Neural progenitor cell (in vitro differentiated cells): Measurements from ENCODE around the gene SAMD15. TPM values are rescaled to one million over a fixed set of nuclear protein-coding genes. Genes with fewer than 3 reads are reported as not detected.
A peak's percentile ranks its signal among the peaks of the same experiment; 100 is the strongest.
"Not testable (repeated sequence)": the region's sequence is repeated elsewhere in the genome, so short reads cannot be mapped to it uniquely, and the experiment has no call there.

Experiments
- DNase-seq: peaks from one replicate; pipeline ENCODE4 v3.0.0-alpha.2; 2016; ENCODE audit warnings: low spot score
- H2AFZ ChIP-seq: fragments of 200-600 bp; sonication (generic); replicated peaks from 2 replicates; pipeline ENCODE4 v1.6.1; 2016; ENCODE audit warnings: antibody characterized with exemption
- H3F3A ChIP-seq: fragments of 200-600 bp; sonication (generic); 2 replicates; pipeline ENCODE4 v1.6.1; 2016; ENCODE audit warnings: antibody characterized with exemption, low read depth
- H3K27ac ChIP-seq: fragments of 200-600 bp; sonication (generic); 2 replicates; pipeline ENCODE4 v1.5.1; 2016; ENCODE audit warnings: mild to moderate bottlenecking
- H3K27me3 ChIP-seq: fragments of 200-600 bp; sonication (generic); 2 replicates; pipeline ENCODE4 v1.6.1; 2016; ENCODE audit warnings: mild to moderate bottlenecking, moderate library complexity
- H3K36me3 ChIP-seq: fragments of 200-600 bp; sonication (generic); 2 replicates; pipeline ENCODE4 v1.5.1; 2016
- H3K4me1 ChIP-seq: fragments of 200-600 bp; sonication (generic); 2 replicates; pipeline ENCODE4 v1.6.1; 2016; ENCODE audit warnings: mixed run types
- H3K4me2 ChIP-seq: fragments of 200-600 bp; sonication (generic); 2 replicates; pipeline ENCODE4 v1.6.1; 2016
- H3K4me3 ChIP-seq: fragments of 200-600 bp; sonication (generic); 2 replicates; pipeline ENCODE4 v1.5.1; 2016
- H3K79me2 ChIP-seq: fragments of 200-600 bp; sonication (generic); 2 replicates; pipeline ENCODE4 v1.6.1; 2016; ENCODE audit warnings: low read depth
- H3K9ac ChIP-seq: fragments of 200-600 bp; sonication (generic); 2 replicates; pipeline ENCODE4 v1.6.1; 2016
- H3K9me3 ChIP-seq: fragments of 200-600 bp; sonication (generic); 2 replicates; pipeline ENCODE4 v1.5.1; 2016; ENCODE audit warnings: low read depth
- H4K20me1 ChIP-seq: fragments of 200-600 bp; sonication (generic); 2 replicates; pipeline ENCODE4 v1.6.1; 2016; ENCODE audit warnings: low read depth
- H3K27ac Mint-ChIP-seq: 3 replicates; pipeline ENCODE4 v1.8.0; 2021; ENCODE audit warnings: mixed read lengths
- H3K27me3 Mint-ChIP-seq: 2 replicates; pipeline ENCODE4 v1.8.0; 2022; ENCODE audit warnings: low read depth, mild to moderate bottlenecking, inconsistent platforms, moderate library complexity, mixed read lengths; ENCODE audit not compliant: insufficient read depth
- H3K36me3 Mint-ChIP-seq: 3 replicates; pipeline ENCODE4 v1.8.0; 2021; ENCODE audit warnings: mixed read lengths
- H3K4me1 Mint-ChIP-seq: 3 replicates; pipeline ENCODE4 v1.8.0; 2021; ENCODE audit warnings: mixed read lengths
- H3K4me3 Mint-ChIP-seq: 3 replicates; pipeline ENCODE4 v1.8.0; 2021; ENCODE audit warnings: mild to moderate bottlenecking, moderate library complexity, mixed read lengths
- H3K9me3 Mint-ChIP-seq: 3 replicates; pipeline ENCODE4 v1.8.0; 2020; ENCODE audit warnings: mixed read lengths
- CTCF ChIP-seq: fragments of 200-600 bp; sonication (generic); IDR thresholded peaks from 2 replicates; pipeline ENCODE4 v1.5.1; 2017; ENCODE audit warnings: antibody characterized with exemption, mild to moderate bottlenecking
- EZH2 ChIP-seq: fragments of 200-600 bp; sonication (generic); IDR thresholded peaks from 2 replicates; pipeline ENCODE4 v1.6.1; 2017; ENCODE audit warnings: antibody characterized with exemption, mild to moderate bottlenecking, moderate library complexity
- EZH2phosphoT487 ChIP-seq: fragments of 200-600 bp; sonication (generic); IDR thresholded peaks from 2 replicates; pipeline ENCODE4 v1.6.1; 2017; ENCODE audit warnings: antibody characterized with exemption
- total RNA-seq: library from RNA; depleted of rRNA; stranded (reverse); fragments of >200 nt; gene quantifications from 2 replicates; pipeline ENCODE4 v1.2.3, GENCODE V29; 2015; ENCODE audit warnings: low replicate concordance

Gene SAMD15
- total RNA-seq: 2.2 and 2.4 TPM in 2 replicates

- Histone ChIP-seq H3K27me3 (no peaks in the 10 kb centered on the region), H3K27ac (peak within 1 kb of the TSS; percentile 48), H3K4me1 (peaks cover 28% of the 10 kb centered on the region), H3K4me3 (peak within 1 kb of the TSS; percentile 80), H3F3A (peaks cover 13% of the 10 kb centered on the region), H3K9me3 (no peaks in the 10 kb centered on the region), H3K79me2 (peaks cover 25% of the 10 kb centered on the region), H3K36me3 (no peaks in the 10 kb centered on the region), H3K4me2 (peak within 1 kb of the TSS; percentile 85), H3K9ac (peak within 1 kb of the TSS; percentile 84), H4K20me1 (no peaks in the 10 kb centered on the region), H2AFZ (peak within 1 kb of the TSS; percentile 93)
- H3K4me3 Mint-ChIP-seq: peak within 1 kb of the TSS; percentile 93
- peaks cover 25% of the 10 kb centered on the region for H3K4me1 Mint-ChIP-seq
- no peaks in the 10 kb centered on the region for H3K27me3 Mint-ChIP-seq
- H3K9me3 Mint-ChIP-seq: no peaks in the 10 kb centered on the region
- H3K36me3 Mint-ChIP-seq: peaks cover 17% of the 10 kb centered on the region
- no peak for TF ChIP-seq EZH2phosphoT487
- peak; percentile 43 for TF ChIP-seq CTCF
- peak; percentile 25 for TF ChIP-seq EZH2
- peak within 1 kb of the TSS; percentile 93 for H3K27ac Mint-ChIP-seq
- peak; percentile 93 for DNase-seq
Measured at GRCh38 chr14:77376771-77377501, at the start of gene SAMD15, which contains the start of gene TMED8. TSS of gene SAMD15 (plus strand) at chr14:77377379. CDS start at chr14:77377419, 40 bp downstream. TSS of gene TMED8 (minus strand) at chr14:77377094. CDS start at chr14:77377053, 41 bp downstream.

GRCh38 chr14:77329872-77330271 lies 47.3 kb upstream of the SAMD15 start:
- Mint-ChIP-seq H3K36me3 (peaks cover 7% of the 10 kb centered on the region), H3K27ac (no peak overlapping the region), H3K4me3 (no peak overlapping the region), H3K4me1 (peaks cover 3% of the 10 kb centered on the region), H3K27me3 (peaks cover 7% of the 10 kb centered on the region), H3K9me3 (no peaks in the 10 kb centered on the region)
- Histone ChIP-seq H3K27ac (no peak overlapping the region), H3K4me1 (no peaks in the 10 kb centered on the region), H3K79me2 (no peaks in the 10 kb centered on the region), H3K27me3 (no peaks in the 10 kb centered on the region), H4K20me1 (no peaks in the 10 kb centered on the region), H3K4me3 (no peak overlapping the region), H3K4me2 (no peak overlapping the region), H3K36me3 (no peaks in the 10 kb centered on the region), H3K9ac (no peak overlapping the region), H3K9me3 (no peaks in the 10 kb centered on the region), H2AFZ (no peak overlapping the region), H3F3A (peaks cover 2% of the 10 kb centered on the region)
- DNase-seq: no peak
- no peak for TF ChIP-seq EZH2phosphoT487

GRCh38 chr14:77335576-77335975 lies 41.6 kb upstream of the SAMD15 start:
- Mint-ChIP-seq H3K4me3 (no peak overlapping the region), H3K4me1 (no peaks in the 10 kb centered on the region), H3K9me3 (no peaks in the 10 kb centered on the region), H3K27me3 (peaks cover 3% of the 10 kb centered on the region), H3K27ac (no peak overlapping the region), H3K36me3 (peaks cover 15% of the 10 kb centered on the region)
- Histone ChIP-seq H2AFZ (no peak overlapping the region), H3K4me3 (no peak overlapping the region), H3K4me2 (no peak overlapping the region), H4K20me1 (no peaks in the 10 kb centered on the region), H3K36me3 (no peaks in the 10 kb centered on the region), H3K9ac (no peak overlapping the region), H3K27ac (no peak overlapping the region), H3K79me2 (no peaks in the 10 kb centered on the region), H3K27me3 (no peaks in the 10 kb centered on the region), H3K9me3 (no peaks in the 10 kb centered on the region), H3F3A (no peaks in the 10 kb centered on the region), H3K4me1 (no peaks in the 10 kb centered on the region)
- TF ChIP-seq EZH2phosphoT487: no peak
- no peak for TF ChIP-seq EZH2
- TF ChIP-seq CTCF: no peak
- DNase-seq: no peak

GRCh38 chr14:77337255-77337654 lies 39.9 kb upstream of the SAMD15 start:
- not testable (repeated sequence) for H3K4me3 Mint-ChIP-seq

More at GRCh38 chr14:77337255-77337654, 39.9 kb upstream of the SAMD15 start:
- H4K20me1 ChIP-seq, H3K4me1 Mint-ChIP-seq, H3K9me3 ChIP-seq, H3K4me1 ChIP-seq, H2AFZ ChIP-seq, H3K36me3 ChIP-seq, H3K9ac ChIP-seq, H3K4me2 ChIP-seq, H3F3A ChIP-seq, H3K4me3 ChIP-seq, H3K27me3 Mint-ChIP-seq, H3K27me3 ChIP-seq, H3K79me2 ChIP-seq, H3K9me3 Mint-ChIP-seq, H3K27ac ChIP-seq, DNase-seq, H3K27ac Mint-ChIP-seq: not testable (repeated sequence)
- H3K36me3 Mint-ChIP-seq: peaks cover 21% of the 10 kb centered on the region
